Psoas muscle (tissue), 8 donors: ENCODE results near the gene SMCO4. TPM values are rescaled to one million over a fixed set of nuclear protein-coding genes. Genes with fewer than 3 reads are reported as not detected.

Experiments
- ATAC-seq, 4 donors: fragments of 200-7000 bp; cut with Tn5 transposase; one replicate each; pipeline ENCODE4 v1.9.1; 2020; ENCODE audit warnings: moderate library complexity in 3 of 4, mild to moderate bottlenecking in 2 of 4
- DNase-seq, 2 donors: peaks; one replicate each; pipeline ENCODE4 v3.0.0-alpha.2; 2020
- H3K27ac ChIP-seq: fragments of 200-600 bp; one replicate; pipeline ENCODE4 v1.8.0; 2022
- H3K27me3 ChIP-seq, 3 donors: fragments of 200-600 bp in 1 of 3; one replicate each; pipeline versions ENCODE4 v1.6.1 to v1.8.0; 2013 to 2022; ENCODE audit warnings: low read length in 2 of 3, mild to moderate bottlenecking in 2 of 3, moderate library complexity in 1 of 3; ENCODE audit not compliant: insufficient read depth in 3 of 3
- H3K36me3 ChIP-seq, 2 donors: fragments of 200-600 bp in 1 of 2; one replicate each; pipeline versions ENCODE4 v1.6.1 to v1.8.0; 2013 to 2022; ENCODE audit warnings: low read depth in 1 of 2, mild to moderate bottlenecking in 1 of 2, moderate library complexity in 1 of 2; ENCODE audit not compliant: insufficient read depth in 1 of 2
- H3K4me1 ChIP-seq: fragments of 200-600 bp; one replicate; pipeline ENCODE4 v1.8.0; 2022
- H3K4me3 ChIP-seq: fragments of 200-600 bp; one replicate; pipeline ENCODE4 v1.8.0; 2022; ENCODE audit warnings: mild to moderate bottlenecking
- H3K9me3 ChIP-seq: fragments of 200-600 bp; one replicate; pipeline ENCODE4 v1.8.0; 2022
- WGBS, 3 donors: extraction: QIAGEN DNeasy Blood & Tissue Kit; methylation state at CpG; one replicate each; pipeline versions ENCODE4 v1.1.6 to v1.1.7; 2013; 5-methylcytosine and 5-hydroxymethylcytosine counted together
- intact Hi-C, 2 donors: fragments of 100-400 bp; cut with DNase I; formaldehyde crosslinking; loops; one replicate each; pipeline versions ENCODE4 v1.11.0 to v1.14.2; 2022
- polyA plus RNA-seq, 3 donors: library from polyadenylated mRNA; stranded (reverse); fragments of 200-250 nt; gene quantifications; one replicate each; pipeline ENCODE4 v1.2.3, GENCODE V29; 2013
- total RNA-seq, 4 donors: library from RNA; stranded (reverse); fragmentation: NEBNext Ultra II Directional in 2 of 4; extraction: Animal tissue kit (Norgen Biotek cat#: 25700) in 2 of 4; gene quantifications; one replicate each; pipeline versions ENCODE4 v1.2.1 to v1.2.4, GENCODE V29; 2021 to 2023
- TF ChIP-seq, protein P1 (sequence below): fragments of 200-600 bp; IDR thresholded peaks from one replicate; pipeline ENCODE4 v1.8.0; 2022; ENCODE audit warnings: antibody characterized with exemption
- donor health status: healthy with polysubstance abuse.
- donor health status: DM: no; HTN: no; CAD: no; lungs with moderate emphysema.
- donor health status: Bipolar disorder and iron deficiency.
- donor health status: healthy.
- donor health status: DM: yes; HTN: yes; CAD: no.
- donor health status: DM: no; HTN: no; CAD: no.
- donor health status: DM: no; HTN: no; CAD: no.
- donor health status: DM: yes; HTN: yes; CAD: no.

Gene SMCO4
- total and polyA plus RNA-seq, 7 donors = 3.5 to 21.8 (median 8.6) TPM

DNA sequence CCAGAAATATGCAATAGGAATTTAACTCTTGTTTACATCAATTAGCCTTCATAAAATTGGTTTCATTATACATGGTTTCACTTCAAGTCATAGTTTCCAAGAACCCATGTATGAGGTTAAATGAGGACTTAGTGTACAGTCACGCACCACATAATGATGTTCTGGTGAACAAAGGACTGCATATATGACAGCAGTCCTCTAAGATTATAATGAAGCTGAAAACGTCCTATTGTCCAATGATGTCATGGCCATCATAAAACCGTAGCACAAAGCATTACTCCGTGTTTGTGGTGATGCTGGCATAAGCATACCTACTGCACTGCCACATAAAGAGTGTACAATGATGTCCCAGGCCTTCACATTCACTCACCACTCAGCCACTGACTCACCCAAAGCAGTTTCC is 31.1 kb downstream of the SMCO4 start:
- H3K27me3 ChIP-seq = no peaks in the 10 kb centered on the region
- H3K9me3 ChIP-seq = no peaks in the 10 kb centered on the region
- 68 to 72% (median 71%) methylated on average over 4 of the region's 4 CpGs for WGBS, 3 donors
- H3K4me1 ChIP-seq = no peaks in the 10 kb centered on the region
- no peak overlapping the region for H3K27ac ChIP-seq
- ATAC-seq (no peak), DNase-seq (no peak)
- TF ChIP-seq, protein P1, sequence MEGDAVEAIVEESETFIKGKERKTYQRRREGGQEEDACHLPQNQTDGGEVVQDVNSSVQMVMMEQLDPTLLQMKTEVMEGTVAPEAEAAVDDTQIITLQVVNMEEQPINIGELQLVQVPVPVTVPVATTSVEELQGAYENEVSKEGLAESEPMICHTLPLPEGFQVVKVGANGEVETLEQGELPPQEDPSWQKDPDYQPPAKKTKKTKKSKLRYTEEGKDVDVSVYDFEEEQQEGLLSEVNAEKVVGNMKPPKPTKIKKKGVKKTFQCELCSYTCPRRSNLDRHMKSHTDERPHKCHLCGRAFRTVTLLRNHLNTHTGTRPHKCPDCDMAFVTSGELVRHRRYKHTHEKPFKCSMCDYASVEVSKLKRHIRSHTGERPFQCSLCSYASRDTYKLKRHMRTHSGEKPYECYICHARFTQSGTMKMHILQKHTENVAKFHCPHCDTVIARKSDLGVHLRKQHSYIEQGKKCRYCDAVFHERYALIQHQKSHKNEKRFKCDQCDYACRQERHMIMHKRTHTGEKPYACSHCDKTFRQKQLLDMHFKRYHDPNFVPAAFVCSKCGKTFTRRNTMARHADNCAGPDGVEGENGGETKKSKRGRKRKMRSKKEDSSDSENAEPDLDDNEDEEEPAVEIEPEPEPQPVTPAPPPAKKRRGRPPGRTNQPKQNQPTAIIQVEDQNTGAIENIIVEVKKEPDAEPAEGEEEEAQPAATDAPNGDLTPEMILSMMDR = no peak
- H3K36me3 ChIP-seq = no peaks in the 10 kb centered on the region
- no peak overlapping the region for H3K4me3 ChIP-seq
- intact Hi-C loops = no loop called here

DNA sequence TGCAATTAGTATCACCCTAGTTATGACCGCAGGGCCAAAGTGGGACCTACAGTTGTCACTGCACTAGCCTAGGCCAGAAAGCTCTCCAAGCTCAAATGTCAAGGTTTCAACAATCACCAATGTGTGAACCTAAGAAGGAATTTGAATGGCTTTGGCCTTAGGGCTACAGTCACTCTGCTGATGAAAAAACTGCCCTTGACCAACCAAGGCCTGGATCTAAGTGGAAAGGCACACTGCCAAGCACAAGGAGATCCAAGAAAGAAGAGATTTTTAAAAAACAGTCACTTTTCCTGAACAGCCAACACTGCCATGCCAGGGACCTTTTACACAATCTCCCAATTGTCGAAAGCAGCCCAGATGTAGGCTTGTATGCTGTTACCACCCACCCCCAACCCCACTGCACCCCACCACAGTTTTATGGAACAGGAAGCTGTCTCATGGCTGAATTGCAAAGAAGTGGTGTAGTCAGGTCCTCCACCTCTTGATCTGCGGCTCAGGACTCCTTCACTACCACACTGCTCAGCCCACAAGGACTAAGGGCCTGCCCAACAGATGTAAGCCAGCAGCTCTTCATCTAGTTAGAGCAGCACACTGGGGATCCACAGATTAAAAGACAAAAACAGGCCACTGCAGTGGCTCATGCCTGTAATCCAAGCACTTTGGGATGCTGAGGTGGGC is 32.9 kb downstream of the SMCO4 start:
- ATAC-seq (no peak), DNase-seq (no peak)
- Histone ChIP-seq H3K27me3 (no peaks in the 10 kb centered on the region), H3K36me3 (no peaks in the 10 kb centered on the region), H3K27ac (no peak overlapping the region), H3K9me3 (no peaks in the 10 kb centered on the region), H3K4me3 (no peak overlapping the region), H3K4me1 (no peaks in the 10 kb centered on the region)
- TF ChIP-seq, protein P1 = no peak
- WGBS, 3 donors = 80 to 85% (median 83%) methylated on average over 3 of the region's 3 CpGs
- intact Hi-C loops = no loop called here

GRCh38 chr11:93507517-93507916 is 35.7 kb downstream of the SMCO4 start:
- Histone ChIP-seq H3K4me3 (no peak overlapping the region), H3K36me3 (no peaks in the 10 kb centered on the region), H3K4me1 (no peaks in the 10 kb centered on the region), H3K9me3 (no peaks in the 10 kb centered on the region), H3K27me3 (no peaks in the 10 kb centered on the region), H3K27ac (no peak overlapping the region)
- intact Hi-C loops = no loop called here
- TF ChIP-seq, protein P1 = no peak
- no peak for DNase-seq
- WGBS, 3 donors = 81 to 86% (median 81%) methylated on average over 1 of the region's 1 CpG
- no peak for ATAC-seq

GRCh38 chr11:93505703-93506102 is 37.5 kb downstream of the SMCO4 start:
- WGBS, 3 donors = 88 to 93% (median 93%) methylated on average over 3 of the region's 3 CpGs
- intact Hi-C loops = no loop called here
- no peaks in the 10 kb centered on the region for H3K27me3 ChIP-seq

More at GRCh38 chr11:93505703-93506102, 37.5 kb downstream of the SMCO4 start:
- no peak for DNase-seq
- ATAC-seq = no peak
- Histone ChIP-seq H3K36me3 (no peaks in the 10 kb centered on the region), H3K9me3 (no peaks in the 10 kb centered on the region), H3K27ac (no peak overlapping the region), H3K4me1 (no peaks in the 10 kb centered on the region), H3K4me3 (no peak overlapping the region)
- TF ChIP-seq, protein P1 = no peak
